Lower leg skin (tissue), 3 donors: ENCODE results near the gene FAM200B.
A peak's percentile ranks its signal among the peaks of the same experiment; 100 is the strongest.

ENCODE experiments used
- POLR2A ChIP-seq, 2 donors: fragments of 450-650 bp; IDR thresholded peaks; one replicate each; pipeline ENCODE4 v1.6.1; 2016 to 2017; ENCODE audit warnings: antibody characterized with exemption in 2 of 2, mild to moderate bottlenecking in 1 of 2, moderate library complexity in 1 of 2
- TF ChIP-seq, protein P1 (sequence below), 3 donors: fragments of 450-650 bp; IDR thresholded peaks; one replicate each; pipeline ENCODE4 v1.5.1; 2016; ENCODE audit warnings: antibody characterized with exemption in 3 of 3, mild to moderate bottlenecking in 3 of 3, moderate library complexity in 2 of 3

GRCh38 chr4:15681372-15682241 lies at the start of gene FAM200B:
- TF ChIP-seq, protein P1, sequence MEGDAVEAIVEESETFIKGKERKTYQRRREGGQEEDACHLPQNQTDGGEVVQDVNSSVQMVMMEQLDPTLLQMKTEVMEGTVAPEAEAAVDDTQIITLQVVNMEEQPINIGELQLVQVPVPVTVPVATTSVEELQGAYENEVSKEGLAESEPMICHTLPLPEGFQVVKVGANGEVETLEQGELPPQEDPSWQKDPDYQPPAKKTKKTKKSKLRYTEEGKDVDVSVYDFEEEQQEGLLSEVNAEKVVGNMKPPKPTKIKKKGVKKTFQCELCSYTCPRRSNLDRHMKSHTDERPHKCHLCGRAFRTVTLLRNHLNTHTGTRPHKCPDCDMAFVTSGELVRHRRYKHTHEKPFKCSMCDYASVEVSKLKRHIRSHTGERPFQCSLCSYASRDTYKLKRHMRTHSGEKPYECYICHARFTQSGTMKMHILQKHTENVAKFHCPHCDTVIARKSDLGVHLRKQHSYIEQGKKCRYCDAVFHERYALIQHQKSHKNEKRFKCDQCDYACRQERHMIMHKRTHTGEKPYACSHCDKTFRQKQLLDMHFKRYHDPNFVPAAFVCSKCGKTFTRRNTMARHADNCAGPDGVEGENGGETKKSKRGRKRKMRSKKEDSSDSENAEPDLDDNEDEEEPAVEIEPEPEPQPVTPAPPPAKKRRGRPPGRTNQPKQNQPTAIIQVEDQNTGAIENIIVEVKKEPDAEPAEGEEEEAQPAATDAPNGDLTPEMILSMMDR (IDR thresholded peaks at IDR 0.05) = no peak
- TF ChIP-seq POLR2A (IDR thresholded peaks at IDR 0.05) = peak in 1 of 2 donors; percentile 22
